Measurements from ENCODE around the gene GATA6. TPM values are rescaled to one million over a fixed set of nuclear protein-coding genes. Genes with fewer than 3 reads are reported as not detected.

The GATA6 gene
- total RNA-seq, 1 donor from 2014 or later: 106 TPM

- H3K4me1 Mint-ChIP-seq: no peaks in the 10 kb centered on the region
- no peak for TF ChIP-seq CTCF (IDR thresholded peaks at IDR 0.05; ENCODE audit: unreplicated experiment)
- no peak for DNase-seq (ENCODE audit: low spot score in 2 of 2, unreplicated experiment in 2 of 2)
- H3K36me3 Mint-ChIP-seq: no peaks in the 10 kb centered on the region
- H3K27me3 Mint-ChIP-seq (ENCODE audit: low read depth): peaks cover 30% of the 10 kb centered on the region
- H3K4me3 Mint-ChIP-seq: no peak overlapping the region
- H3K9me3 Mint-ChIP-seq: no peaks in the 10 kb centered on the region
- H3K27ac Mint-ChIP-seq: no peak overlapping the region
Measured at GRCh38 chr18:22149710-22150109, 19.7 kb upstream of the GATA6 start.

GRCh38 chr18:22152093-22152492 lies 17.3 kb upstream of the GATA6 start:
- H3K27me3 Mint-ChIP-seq (ENCODE audit: low read depth): peaks cover 28% of the 10 kb centered on the region
- H3K9me3 Mint-ChIP-seq: no peaks in the 10 kb centered on the region
- TF ChIP-seq CTCF (IDR thresholded peaks at IDR 0.05; ENCODE audit: unreplicated experiment): no peak
- no peak overlapping the region for H3K4me3 Mint-ChIP-seq
- DNase-seq (ENCODE audit: low spot score in 2 of 2, unreplicated experiment in 2 of 2): no peak
- H3K4me1 Mint-ChIP-seq: no peaks in the 10 kb centered on the region
- no peak overlapping the region for H3K27ac Mint-ChIP-seq
- H3K36me3 Mint-ChIP-seq: no peaks in the 10 kb centered on the region

GRCh38 chr18:22153428-22153827 lies 16.0 kb upstream of the GATA6 start:
- no peak for TF ChIP-seq CTCF (IDR thresholded peaks at IDR 0.05; ENCODE audit: unreplicated experiment)
- no peak for DNase-seq (ENCODE audit: low spot score in 2 of 2, unreplicated experiment in 2 of 2)
- H3K27me3 Mint-ChIP-seq (ENCODE audit: low read depth): peaks cover 25% of the 10 kb centered on the region
- no peaks in the 10 kb centered on the region for H3K9me3 Mint-ChIP-seq
- H3K4me1 Mint-ChIP-seq: no peaks in the 10 kb centered on the region
- H3K27ac Mint-ChIP-seq: no peak overlapping the region
- peaks cover 3% of the 10 kb centered on the region for H3K36me3 Mint-ChIP-seq
- no peak overlapping the region for H3K4me3 Mint-ChIP-seq

GRCh38 chr18:22155584-22155983 lies 13.8 kb upstream of the GATA6 start:
- no peak for TF ChIP-seq CTCF (IDR thresholded peaks at IDR 0.05; ENCODE audit: unreplicated experiment)
- H3K4me3 Mint-ChIP-seq: no peak overlapping the region
- DNase-seq (ENCODE audit: low spot score in 2 of 2, unreplicated experiment in 2 of 2): no peak
- H3K36me3 Mint-ChIP-seq: peaks cover 3% of the 10 kb centered on the region
- H3K9me3 Mint-ChIP-seq: no peaks in the 10 kb centered on the region
- no peak overlapping the region for H3K27ac Mint-ChIP-seq
- H3K27me3 Mint-ChIP-seq (ENCODE audit: low read depth): peaks cover 14% of the 10 kb centered on the region
- H3K4me1 Mint-ChIP-seq: no peaks in the 10 kb centered on the region

GRCh38 chr18:22159014-22159413 lies 10.4 kb upstream of the GATA6 start:
- H3K27me3 Mint-ChIP-seq (ENCODE audit: low read depth): peaks cover 26% of the 10 kb centered on the region

More at GRCh38 chr18:22159014-22159413, 10.4 kb upstream of the GATA6 start:
- DNase-seq (ENCODE audit: low spot score in 2 of 2, unreplicated experiment in 2 of 2): no peak
- peaks cover 23% of the 10 kb centered on the region for H3K4me1 Mint-ChIP-seq
- H3K27ac Mint-ChIP-seq: no peak overlapping the region
- H3K36me3 Mint-ChIP-seq: peaks cover 6% of the 10 kb centered on the region
- no peak for TF ChIP-seq CTCF (IDR thresholded peaks at IDR 0.05; ENCODE audit: unreplicated experiment)
- no peaks in the 10 kb centered on the region for H3K9me3 Mint-ChIP-seq
- no peak overlapping the region for H3K4me3 Mint-ChIP-seq
